GM12891 (cell line): Measurements from ENCODE around the gene ABCA1.

Experiments
- PAX5 ChIP-seq: IDR thresholded peaks from 2 replicates; pipeline ENCODE4 v1.6.1; 2011; ENCODE audit warnings: low read length, moderate library complexity, mild to moderate bottlenecking; ENCODE audit not compliant: insufficient read depth, severe bottlenecking
- POLR2A ChIP-seq: IDR thresholded peaks from 2 replicates; pipeline ENCODE4 v1.6.1; 2011; ENCODE audit warnings: low read depth, low read length, control low read depth
- POLR2AphosphoS5 ChIP-seq: IDR thresholded peaks from 2 replicates; pipeline ENCODE4 v1.6.1; 2011; ENCODE audit warnings: low read depth, low read length, control low read depth
- TAF1 ChIP-seq: IDR thresholded peaks from 2 replicates; pipeline ENCODE4 v1.6.1; 2011; ENCODE audit warnings: low read depth, low read length, control low read depth

DNA sequence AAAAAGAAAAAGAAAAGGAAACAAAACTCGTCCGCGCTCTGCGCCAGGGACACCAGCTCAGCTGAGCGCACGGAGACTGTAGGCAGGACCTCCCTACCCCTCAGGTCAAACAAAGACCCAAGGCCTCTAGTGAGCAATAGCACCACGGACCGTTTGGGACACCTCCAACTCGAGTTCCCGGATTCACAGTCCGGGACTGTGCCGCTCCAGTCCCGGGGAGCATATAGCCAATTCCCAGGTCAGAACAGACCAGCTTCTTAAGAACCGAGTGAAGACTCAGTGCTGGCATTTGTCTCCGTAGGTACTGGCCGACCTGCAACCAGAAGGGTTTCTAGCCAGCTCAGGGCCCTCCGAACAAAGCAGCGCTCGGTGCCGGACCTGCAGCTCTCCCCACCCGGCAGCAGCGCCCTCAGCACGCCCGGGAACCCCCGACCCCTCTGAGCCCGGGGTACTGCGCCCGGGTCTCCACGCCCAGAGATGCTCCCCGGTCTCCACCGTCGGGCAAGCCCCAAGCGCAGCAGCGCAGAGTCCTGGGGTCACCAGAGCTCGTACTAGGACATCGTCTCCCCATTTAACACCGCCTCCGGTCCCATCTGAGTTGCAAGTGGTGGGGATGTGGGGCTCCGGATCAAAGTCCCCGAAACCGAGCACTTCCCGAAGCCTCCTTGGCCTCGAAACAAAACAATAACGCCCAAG lies 591 bp downstream of the ABCA1 start:
- no peak for TF ChIP-seq POLR2AphosphoS5
- TF ChIP-seq POLR2A, result no peak
- no peak for TF ChIP-seq TAF1
- TF ChIP-seq PAX5, result no peak
